ENCODE data around the gene ECSIT.
"Not testable (repeated sequence)": the region's sequence is repeated elsewhere in the genome, so short reads cannot be mapped to it uniquely, and the experiment has no call there.

The ECSIT gene, protein sequence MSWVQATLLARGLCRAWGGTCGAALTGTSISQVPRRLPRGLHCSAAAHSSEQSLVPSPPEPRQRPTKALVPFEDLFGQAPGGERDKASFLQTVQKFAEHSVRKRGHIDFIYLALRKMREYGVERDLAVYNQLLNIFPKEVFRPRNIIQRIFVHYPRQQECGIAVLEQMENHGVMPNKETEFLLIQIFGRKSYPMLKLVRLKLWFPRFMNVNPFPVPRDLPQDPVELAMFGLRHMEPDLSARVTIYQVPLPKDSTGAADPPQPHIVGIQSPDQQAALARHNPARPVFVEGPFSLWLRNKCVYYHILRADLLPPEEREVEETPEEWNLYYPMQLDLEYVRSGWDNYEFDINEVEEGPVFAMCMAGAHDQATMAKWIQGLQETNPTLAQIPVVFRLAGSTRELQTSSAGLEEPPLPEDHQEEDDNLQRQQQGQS

DNA sequence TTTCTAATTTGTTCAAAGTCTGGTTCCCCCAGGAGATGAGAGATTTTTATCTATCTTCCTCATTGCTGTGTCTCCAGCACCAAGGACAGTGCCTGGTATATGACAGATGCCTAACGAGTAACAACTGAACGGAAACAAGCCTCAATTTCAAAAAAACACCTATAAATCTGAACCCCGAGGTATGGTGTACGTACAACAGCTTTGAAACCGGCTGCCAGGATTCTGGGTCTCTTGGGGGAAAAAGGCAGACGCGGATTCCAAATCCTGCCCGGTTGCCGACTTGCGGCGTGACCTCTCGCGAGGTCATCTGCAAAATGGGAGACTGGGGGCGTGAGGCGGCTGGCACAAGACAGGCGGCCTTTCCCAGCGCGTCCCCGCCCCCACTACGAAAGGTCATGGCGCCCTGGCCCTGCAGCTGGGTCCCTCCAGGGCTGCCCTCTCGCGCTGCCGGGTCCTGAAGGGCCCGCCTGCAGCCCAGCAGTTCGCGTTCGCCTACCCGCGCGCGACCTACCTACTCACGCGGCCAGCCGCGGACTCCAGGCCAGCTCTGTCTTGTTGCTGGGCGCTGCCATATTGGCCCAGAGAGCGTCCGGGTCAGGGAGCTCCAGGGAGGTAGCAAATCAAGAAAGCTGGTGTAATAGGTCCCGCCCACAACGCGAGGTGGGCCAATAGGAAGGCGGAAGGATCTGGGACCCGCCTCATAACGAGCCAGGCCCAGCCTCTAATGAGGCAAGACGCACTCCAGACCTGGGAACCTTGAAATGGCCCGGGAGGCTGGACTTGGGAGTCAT, at the start of gene ECSIT:
Gene ECSIT, minus strand, starts transcription at position 584 of the 791 bp plus-strand sequence. CDS start 9,964 bp downstream, outside the sequence.
- peak; percentile 96 for DNase-seq

DNA sequence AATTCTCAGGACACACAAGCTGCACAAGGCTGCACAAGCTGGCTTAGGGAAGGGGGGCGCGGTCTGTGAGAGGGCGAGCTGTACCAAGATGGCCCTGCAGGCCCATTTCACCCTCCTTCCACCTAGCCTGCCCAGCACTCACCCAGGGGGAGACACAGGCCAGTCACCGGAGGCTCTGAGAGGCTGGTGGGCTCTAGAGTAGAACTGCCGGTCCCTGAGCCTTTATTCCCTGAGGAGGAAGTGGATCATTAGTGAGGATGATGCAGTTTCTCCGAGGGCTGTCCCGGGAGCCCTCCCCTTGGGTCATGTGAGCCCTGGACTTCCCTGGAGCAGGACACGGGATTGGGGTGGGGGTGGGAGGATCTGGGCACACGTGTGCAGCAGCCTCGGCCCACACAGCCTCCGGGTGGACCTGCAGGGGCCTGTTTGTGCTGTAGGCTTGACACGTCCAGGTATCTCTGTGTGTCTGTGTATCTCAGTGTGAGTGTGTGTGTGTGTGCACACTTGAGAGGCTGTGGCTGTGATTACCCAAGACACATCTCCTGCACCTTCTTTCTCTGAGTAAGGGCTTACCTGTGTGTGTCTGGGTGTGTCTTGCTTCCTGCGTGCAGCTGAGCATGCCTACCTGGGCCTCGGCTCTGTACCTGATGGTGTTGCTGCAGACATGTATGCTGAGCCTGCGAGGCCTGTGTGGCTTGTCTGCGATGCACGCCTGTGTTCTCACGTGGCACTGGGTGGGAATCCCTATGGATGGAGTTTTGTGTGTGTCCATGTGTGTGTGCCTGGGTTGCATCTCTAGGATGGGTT, 48.7 kb upstream of the ECSIT start, which contains the start of gene ACP5:
Gene ACP5, minus strand, starts transcription at position 195 of the 807 bp plus-strand sequence. CDS start 328 bp downstream, outside the sequence.
- no peak for DNase-seq

DNA sequence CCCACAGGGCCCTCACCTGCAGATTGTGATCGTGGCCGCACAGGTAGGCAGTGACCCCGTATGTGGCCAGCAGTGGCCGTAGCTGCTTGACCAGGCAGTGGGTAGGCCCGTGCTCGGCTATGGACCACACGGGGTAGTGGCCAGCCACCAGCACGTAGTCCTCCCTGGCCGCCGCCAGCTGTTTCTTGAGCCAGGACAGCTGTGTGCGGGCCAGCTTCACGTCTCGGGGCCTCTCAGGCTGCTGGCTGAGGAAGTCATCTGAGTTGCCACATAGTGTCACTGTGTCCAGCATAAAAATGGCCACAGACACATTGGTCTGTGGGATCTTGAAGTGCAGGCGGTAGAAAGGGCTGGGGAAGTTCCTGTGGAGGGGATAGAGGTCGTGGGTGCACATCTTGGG, 47.3 kb upstream of the ECSIT start:
- no peak for DNase-seq

DNA sequence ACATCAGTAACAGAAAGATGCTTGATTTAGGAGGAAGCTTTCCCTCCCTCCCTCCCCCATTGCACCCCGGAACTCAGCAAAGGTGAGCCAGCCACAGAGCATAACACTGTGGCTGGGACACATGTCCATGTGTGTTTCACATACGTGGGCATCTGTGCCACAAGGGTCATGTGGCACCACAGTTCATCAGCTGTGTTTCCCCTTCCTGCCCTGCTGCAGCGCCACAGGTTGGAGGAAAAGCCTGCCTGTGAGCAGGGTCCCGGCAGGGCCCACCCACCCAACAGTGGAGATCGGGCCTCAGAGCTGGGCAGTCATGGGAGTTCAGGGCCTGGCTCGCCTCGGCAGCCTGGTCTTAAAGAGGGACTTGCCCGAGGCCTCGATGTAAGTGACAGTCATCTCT, 45.8 kb upstream of the ECSIT start:
- DNase-seq = no peak

DNA sequence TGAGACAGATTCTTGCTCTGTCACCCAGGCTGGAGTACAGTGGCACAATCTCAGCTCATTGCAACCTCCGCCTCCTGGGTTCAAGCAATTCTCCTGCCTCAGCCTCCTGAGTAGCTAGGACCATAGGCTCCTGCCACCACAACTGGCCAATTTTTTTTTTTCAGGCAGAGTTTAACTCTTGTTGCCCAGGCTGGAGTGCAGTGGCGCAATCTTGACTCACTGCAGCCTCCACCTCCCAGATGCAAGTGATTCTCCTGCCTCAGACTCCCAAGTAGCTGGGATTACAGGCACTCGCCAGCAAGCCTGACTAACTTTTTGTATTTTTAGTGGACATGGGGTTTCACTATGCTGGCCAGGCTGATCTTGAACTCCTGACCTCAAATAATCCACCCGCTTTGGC, 44.8 kb upstream of the ECSIT start:
- DNase-seq = not testable (repeated sequence)

DNA sequence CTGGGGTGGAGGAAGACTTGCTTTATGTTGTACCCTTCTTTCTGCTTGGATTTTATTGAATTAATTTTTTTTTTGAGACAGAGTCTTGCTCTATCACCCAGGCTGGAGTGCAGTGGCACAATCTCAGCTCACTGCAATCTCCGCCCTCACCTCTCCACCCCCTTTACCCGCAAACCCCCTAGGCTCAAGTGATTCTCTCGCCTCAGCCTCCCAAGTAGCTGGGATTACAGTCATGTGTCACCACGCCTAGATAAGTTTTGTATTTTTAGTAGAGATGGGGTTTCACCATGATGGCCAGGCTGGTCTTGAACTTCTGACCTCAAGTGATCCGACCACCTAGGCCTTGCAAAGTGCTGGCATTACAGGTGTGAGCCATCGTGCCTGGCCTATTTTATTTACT, 44.4 kb upstream of the ECSIT start:
- not testable (repeated sequence) for DNase-seq

DNA sequence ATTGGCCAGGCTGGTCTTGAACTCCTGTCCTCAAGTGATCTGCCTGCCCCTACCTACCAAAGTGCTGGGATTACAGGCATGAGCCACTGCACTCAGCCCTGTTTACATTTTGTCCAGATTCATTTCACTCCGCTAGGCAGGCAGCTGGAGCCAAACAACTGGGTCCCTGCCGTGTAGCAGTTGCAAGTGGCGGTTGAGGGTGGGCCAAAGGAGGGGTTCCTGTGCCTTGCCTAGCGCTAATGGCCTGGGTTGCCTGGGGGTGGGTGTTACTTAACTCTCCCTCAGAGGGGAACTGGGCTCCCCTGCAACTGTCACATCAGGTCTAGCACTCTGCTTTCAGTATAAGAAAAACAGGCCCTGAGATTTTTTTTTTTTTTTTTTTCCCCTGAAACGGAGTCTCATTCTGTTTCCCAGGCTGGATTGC, 41.1 kb upstream of the ECSIT start:
- DNase-seq = no peak

DNA sequence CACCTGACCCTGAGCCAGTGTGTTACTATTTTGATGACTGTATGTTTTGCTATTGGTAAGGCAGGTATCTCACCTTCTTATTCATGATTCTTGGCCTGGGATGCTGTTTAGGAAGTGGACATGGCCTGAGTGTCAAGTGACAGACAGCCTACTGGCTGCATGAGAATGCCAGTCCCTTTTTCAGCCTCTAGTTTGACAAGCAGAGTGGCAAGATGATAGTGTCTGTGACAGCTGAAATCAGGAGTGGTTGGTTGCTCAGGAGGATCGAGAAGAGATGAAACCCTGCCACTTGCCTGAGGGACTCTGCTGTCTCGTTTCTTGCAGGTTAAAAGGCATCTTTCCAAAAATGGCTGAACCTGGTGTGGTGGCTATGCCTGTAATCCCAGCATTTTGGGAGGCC, 37.2 kb upstream of the ECSIT start:
- no peak for DNase-seq

DNA sequence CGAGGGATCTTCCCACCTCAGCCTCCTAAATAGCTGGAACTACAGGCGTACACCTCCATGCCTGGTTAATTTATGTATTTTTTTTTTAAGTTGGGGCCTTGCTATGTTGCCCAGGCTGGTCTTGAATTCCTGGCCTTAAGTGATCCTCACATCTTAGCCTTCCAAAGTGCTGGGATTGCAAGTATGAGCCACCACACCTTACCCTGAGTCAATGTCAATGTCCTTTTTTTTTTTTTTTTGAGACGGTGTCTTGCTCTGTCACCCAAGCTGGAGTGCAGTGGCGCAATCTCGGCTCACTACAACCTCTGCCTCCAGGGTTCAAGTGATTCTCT, 36.7 kb upstream of the ECSIT start:
- not testable (repeated sequence) for DNase-seq

DNA sequence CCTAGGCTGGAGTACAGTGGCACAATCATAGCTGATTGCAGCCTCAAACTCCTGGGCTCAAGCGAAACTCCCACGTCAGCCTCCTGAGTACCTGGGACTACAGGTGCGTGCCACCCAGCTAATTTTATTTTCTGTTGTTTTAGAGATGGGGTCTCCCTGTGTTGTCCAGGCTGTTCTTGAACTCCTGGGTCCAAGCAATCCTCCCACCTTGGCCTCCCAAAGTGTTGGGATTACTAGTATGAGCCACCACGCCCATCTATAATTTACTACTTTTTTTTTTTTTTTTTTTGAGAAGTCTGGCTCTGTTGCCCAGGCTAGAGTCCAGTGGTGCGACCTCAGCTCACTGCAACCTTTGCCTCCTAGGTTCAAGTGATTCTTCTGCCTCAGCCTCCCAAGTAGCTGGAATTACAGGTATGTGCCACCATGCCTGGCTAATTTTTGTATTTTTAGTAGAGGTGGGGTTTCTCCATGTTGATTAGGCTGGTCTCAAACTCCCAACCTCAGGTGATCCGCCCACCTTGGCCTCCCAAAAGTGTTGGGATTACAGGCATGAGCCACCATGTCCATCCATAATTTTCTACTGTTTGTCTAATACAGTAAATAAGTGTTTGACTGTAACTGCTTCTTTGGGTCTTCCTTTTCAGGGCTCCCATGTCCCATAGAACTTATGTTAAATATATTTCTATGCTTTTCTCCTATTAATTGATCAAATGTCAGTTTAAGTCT, 35.3 kb upstream of the ECSIT start:
- not testable (repeated sequence) for DNase-seq

DNA sequence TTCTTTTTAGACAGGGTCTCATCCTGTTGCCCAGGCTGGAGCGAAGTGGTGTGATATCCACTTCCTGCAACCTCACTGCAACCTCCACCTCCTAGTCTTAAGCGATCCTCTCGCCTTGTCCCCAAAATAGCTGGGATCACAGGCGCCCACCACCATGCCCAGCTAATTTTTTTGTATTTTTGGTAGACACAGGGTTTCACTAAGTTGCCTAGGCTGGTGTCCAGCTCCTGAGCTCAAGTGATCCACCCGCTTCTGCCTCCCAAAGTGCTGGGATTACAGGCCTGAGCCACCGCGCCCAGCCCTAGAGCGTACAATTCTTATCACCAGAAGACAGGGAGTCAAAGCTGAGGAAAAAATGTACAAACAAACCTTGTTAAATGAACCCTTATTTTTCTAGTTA, 34.6 kb upstream of the ECSIT start:
- DNase-seq = no peak

DNA sequence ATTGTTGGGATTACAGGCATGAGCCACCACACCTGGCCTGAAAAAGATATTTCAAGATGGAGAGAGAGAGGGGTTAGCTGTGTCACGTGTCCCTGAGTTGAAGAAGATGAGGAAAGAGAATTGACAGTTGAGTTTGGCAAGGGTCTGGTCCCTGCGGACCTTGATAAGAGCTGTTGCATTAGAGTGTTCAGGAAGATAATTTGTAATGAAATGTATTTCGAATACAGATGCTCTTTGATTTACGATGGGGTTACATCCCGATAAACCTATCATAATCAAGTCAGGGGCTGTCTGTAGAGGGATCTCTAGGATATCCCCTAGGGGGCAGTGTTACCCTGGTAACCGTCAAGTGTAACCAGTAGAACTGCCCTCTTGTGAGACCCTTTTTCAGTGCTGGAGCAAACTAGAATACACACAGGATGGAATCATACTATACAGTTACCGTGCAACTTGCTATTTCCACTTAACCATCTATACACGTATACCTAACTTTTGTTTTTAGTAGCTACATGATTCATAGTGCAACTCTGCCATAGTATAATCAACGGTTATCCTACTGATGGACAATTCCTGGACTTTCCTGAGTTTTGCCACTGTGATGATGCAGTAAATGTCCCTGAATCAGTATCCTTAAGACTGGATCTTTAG, 31.6 kb upstream of the ECSIT start:
- peak; percentile 84 for DNase-seq

DNA sequence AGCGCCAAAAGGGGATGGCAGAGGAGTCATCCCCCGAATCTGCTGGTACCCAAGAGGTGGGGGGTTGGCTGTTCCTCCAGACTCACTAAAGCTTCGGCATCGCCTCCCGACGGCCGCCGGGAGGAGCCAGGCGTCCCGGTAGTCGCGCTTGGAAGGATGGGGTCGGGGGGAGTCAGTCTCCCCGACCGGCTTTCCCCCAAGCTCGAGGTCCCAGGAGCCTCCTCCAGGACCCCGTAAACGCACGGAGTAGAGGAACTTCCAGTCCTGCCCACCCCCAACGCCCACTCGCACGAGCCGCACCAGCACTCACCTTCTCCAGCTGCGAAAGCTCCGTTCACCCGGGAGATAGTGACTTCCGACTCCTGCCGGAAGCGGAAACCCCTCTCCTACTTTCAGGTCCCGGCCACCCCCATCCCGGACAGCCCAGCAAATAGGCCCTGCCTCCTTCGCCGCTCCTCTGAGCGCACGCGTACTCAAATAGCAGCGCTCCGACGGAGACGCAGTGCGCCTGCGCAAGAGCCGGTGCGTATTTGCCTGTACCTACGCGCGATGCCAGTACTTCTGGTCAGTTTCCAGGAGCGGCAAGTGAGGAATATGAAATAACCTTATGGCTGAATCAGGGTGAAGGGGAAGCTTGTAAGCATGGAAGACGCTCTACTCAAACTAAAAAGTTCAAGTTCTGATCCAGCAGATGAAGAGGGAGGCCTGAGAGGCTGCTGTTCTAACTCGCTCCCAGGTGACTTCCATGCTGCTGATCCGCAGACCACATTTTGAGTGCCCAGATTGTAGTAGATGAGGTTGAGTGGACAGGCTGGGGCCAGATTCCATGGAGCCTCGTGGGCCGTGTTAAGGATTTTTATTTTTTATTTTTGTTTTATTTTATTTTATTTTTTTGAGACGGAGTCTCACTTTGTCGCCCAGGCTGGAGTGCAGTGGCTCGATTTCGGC, 30.2 kb upstream of the ECSIT start, which contains the start of gene ELOF1:
Gene ELOF1, minus strand, starts transcription at position 350 of the 948 bp plus-strand sequence. CDS start 4,883 bp downstream, outside the sequence.
- DNase-seq = peak; percentile 97

DNA sequence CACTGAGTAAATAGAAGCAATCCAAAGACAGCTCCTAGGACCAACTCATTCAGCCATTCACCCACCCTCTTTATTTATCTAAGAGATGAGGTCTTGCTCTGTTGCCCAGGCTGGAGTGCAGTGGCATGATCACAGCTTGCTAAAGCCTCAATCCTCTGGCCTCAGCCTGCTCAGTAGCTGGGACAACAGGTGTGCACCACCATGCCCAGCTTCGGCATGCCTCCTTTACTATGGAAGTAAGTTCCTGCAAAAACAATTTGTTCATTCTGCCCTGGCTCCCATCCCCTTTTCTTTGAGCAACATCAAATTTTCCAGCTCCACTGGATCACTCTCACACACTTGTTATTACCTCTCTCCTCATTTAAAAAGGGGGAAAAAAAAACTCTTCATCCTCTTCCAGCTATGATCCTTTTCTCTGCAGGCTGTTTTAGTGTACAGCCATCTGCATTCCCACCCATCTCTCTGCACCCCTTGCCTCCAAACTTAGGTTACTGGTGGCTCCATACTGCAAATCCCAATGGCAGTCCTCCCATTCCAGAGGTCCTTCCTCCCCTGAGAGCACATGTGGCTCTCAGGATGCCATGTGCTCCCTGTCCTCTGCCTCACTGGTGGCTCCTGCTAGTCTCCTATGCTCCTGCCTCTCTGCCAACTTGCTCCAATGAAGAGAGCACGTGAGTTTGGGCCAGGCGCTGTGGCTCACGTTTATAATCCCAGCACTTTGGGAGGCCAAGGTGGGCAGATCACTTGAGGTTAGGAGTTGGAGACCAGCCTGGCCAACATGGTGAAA, 27.9 kb upstream of the ECSIT start:
- DNase-seq = no peak

DNA sequence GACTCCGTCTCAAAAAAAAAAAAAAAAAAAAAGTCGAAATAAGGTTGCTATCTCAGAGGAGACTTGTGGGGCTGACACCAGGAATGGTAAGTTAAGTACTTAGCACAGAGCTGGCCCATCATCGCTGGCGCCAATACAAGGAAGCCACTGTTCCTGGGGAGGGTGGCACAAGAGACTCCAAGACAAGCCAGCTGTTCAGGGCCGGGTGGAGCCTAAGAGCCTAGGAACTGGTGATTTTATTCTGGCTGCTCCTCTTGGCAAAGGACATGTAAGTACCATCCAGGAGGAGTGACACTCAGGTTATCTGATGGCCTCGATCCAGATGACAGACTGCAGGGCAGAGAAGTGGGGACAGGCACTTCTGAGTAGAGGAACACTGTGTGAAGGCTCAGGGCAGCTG, 26.3 kb upstream of the ECSIT start:
- no peak for DNase-seq

DNA sequence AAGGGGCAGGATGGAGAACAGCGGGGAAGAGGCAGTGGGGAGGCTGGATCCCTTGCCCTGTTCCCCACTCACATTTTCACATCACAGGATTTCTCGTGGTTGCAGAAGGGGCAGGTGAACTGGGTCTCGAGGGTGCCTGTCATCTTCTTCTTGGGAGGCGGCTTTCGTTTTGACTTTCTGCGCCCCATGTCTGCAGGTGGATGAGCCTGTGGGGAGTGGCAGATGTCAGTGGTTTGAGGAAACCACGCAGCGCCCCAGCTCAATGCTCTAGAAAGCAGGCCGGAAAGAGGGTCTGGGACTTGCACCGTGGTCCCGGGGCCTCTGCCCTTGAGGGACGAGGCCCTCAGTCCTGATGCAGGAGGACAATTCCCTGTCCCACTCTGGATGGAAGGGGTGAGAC, 25.2 kb upstream of the ECSIT start:
- no peak for DNase-seq

DNA sequence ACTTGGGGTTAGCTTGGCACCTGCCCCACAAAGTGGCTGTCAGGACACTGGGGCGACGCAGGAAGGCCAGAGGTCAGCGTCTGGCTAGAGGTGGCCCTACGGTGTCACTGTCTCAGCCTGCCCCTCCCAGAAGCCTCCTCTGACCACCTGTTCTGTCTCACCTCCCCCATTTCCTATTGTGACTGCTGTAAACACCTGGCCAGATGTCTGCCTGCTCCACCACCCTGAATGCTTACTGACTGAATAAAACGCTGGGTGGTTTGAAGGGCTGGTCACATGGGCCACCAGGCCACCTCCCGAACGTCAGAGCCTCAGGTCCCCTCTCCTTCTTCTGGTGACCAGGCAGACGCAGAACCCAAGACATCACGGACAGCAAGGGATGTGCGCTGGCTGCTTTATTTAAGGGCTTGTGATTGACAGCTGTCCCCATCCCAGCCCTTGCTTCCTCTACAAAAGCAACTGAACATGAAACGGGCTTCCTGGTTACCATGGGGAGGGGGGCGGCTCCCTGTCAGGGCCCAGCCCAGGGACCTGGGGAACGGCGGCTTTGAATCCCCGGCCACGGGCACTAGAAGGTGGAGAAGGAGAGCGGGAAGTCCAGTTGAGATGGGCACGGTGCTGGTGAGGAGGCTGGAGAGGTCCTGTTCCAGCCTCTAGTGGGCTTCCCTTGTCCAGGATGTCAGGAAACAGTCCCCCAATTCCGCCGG, 23.9 kb upstream of the ECSIT start:
- DNase-seq = no peak

DNA sequence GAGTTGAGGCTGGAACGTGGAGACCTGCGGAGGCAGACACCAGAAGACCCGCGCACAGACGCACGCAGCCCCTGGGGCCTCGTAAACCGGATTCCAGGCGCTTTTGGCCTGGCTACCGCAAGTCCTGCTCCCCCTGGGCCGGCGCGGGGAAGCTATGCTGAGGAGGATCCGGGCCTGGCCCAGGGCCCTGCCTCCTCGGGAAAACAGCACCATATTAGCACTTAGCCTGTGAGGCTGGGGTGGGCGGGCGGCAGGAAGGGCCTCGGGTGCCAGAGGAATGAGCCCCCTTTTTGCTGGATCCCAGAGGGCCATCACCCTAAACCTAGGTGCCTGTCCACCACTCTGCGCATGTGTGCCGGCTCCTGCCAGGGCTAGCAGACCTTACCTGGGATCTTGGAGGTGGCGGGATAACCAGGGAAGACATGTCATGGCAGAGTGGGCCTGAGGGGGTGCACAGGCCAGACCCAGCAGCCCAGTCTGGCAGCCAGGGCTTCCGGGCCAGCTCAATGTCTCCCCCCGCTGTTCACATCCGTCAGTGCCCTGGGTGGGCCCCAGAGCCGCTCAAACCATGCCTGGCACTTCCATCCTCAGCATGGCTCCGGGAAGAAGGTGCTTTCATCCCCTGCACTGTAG, 22.8 kb upstream of the ECSIT start:
- no peak for DNase-seq

DNA sequence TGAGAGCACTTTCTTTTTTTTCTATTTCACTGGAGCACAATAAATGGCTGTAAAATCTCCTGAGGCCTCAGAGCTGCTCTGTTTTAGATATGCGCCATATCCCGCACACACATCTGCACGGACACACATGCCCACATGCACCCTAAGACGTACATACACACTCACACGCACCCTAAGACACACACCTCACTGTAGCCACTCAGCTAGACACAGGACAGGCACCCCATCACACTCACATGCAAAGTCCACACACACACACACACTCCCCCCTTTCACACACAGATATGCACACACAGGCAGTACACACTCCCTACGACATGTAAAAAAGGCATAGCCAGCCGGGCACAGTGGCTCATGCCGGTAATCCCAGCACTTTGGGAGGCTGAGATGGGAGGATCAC, 21.3 kb upstream of the ECSIT start:
- DNase-seq = no peak

Measured in CD4-positive, alpha-beta T cell treated with Interleukin-10 for 1 hour (primary cell).